ENCODE data around the gene RNF4.

RNF4 gene

DNA sequence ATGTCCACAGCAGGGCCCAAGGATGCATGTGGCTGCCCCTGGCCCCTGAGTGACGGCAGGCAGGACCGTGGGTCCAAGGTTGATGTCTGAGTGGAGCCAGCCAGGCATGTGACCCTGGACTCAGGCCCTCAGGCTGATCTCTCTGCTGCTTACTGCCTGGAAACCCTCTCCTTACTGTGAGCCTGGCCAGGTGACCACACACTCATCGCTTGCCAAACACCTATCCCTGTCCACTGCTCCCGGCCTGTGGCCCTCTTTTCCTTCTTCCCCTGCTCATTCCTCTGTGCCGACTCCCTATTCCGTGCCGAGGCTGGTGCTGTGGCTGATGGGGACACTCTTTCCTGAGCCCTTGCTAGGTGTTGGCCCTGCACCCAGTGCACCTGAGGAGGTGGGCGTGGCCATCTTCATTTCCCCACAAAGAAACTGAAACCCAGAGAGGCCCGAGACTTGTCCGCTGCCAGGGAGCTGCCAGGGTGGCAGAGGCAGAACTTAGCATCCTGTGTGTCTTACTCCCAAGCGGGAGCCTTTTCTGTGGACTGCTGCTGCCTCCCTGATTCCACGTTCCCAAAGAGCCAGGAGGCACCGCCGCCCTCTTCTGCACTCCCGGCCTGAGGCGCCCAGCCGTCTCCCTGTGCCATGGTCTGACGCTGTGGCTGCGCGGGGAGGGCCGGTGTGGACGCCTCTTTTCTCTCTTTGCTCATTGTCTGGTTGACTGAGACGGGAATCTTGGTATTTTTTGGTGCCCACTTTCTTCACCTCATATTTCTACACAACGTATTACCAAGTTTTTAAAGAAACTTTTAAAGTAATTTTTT, 11.2 kb upstream of the RNF4 start:
- no peaks in the 10 kb centered on the region for H3K9me2 ChIP-seq (ENCODE audit: low read depth, low read length)
- H3K27me3 ChIP-seq (ENCODE audit: insufficient read depth, low read length) = no peaks in the 10 kb centered on the region
- H3K4me3 ChIP-seq (ENCODE audit: low read depth, low read length, poor library complexity, severe bottlenecking) = no peak overlapping the region
- H3K4me1 ChIP-seq (ENCODE audit: insufficient read depth, low read length, severe bottlenecking) = peaks cover 5% of the 10 kb centered on the region
- H3K9me3 ChIP-seq (ENCODE audit: low read length) = no peaks in the 10 kb centered on the region
- no peaks in the 10 kb centered on the region for H4K20me1 ChIP-seq (ENCODE audit: insufficient read depth, low read length)
- H3K27ac ChIP-seq (ENCODE audit: low read depth, low read length, poor library complexity, severe bottlenecking) = no peak overlapping the region
- H3K4me2 ChIP-seq (ENCODE audit: low read length) = no peak overlapping the region
- no peak overlapping the region for H3K9ac ChIP-seq (ENCODE audit: low read length)
- TF ChIP-seq EZH2 (IDR thresholded peaks at IDR 0.05; ENCODE audit: borderline replicate concordance, low read length) = no peak
- TF ChIP-seq, protein P1, sequence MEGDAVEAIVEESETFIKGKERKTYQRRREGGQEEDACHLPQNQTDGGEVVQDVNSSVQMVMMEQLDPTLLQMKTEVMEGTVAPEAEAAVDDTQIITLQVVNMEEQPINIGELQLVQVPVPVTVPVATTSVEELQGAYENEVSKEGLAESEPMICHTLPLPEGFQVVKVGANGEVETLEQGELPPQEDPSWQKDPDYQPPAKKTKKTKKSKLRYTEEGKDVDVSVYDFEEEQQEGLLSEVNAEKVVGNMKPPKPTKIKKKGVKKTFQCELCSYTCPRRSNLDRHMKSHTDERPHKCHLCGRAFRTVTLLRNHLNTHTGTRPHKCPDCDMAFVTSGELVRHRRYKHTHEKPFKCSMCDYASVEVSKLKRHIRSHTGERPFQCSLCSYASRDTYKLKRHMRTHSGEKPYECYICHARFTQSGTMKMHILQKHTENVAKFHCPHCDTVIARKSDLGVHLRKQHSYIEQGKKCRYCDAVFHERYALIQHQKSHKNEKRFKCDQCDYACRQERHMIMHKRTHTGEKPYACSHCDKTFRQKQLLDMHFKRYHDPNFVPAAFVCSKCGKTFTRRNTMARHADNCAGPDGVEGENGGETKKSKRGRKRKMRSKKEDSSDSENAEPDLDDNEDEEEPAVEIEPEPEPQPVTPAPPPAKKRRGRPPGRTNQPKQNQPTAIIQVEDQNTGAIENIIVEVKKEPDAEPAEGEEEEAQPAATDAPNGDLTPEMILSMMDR (IDR thresholded peaks at IDR 0.05; ENCODE audit: low read length) = no peak
- no peaks in the 10 kb centered on the region for H3K36me3 ChIP-seq (ENCODE audit: insufficient read depth, low read length)
- H2AFZ ChIP-seq (ENCODE audit: low read length) = no peak overlapping the region
- H3F3A ChIP-seq (ENCODE audit: insufficient read depth, low read length) = no peaks in the 10 kb centered on the region
- H3K79me2 ChIP-seq (ENCODE audit: insufficient read depth, low read length) = no peaks in the 10 kb centered on the region

DNA sequence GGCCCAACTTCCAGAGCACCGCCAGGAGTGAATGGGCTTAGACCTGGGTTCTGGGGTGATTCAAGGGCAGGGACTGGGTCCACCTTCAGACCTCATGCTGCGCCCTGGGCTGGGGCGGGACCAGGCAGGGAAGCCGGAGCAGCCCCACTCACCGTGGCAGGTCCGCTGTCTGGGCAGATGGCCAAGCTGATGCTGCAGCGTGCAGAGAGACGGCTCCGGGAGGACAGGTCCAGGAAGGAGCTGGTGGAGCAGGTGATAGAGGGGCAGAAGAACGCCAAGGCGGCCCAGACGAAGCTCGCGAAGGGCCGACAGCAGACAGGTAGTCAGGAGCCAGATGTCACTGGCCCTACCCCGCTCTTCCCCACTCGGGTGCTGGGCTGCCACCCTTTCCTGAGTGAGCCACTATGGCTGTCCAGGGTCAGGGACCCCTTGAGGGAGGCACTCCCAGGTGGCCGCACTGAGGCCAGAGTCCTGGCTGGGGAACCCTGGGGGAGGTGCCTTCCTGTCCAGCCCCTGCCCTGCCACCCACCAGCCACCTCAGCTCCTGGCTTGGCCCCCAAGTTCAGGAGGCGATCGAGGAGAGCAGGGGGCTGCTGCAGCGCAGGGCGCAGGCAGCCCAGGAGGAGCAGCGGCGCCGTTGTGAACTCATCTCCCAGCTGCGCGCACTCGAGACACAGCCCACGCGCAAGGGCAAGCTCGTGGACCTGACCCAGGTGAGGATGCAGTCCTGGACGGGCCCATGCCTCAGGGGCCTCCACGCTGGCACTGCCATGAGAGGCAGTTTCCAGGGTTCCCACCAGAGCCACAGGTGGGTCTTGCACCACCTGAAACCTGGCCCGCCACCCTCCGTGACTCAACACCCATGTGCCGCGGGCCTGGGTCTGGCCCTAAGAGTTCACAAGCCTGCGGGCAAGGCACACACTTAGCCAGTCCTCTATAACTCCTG, 10.1 kb upstream of the RNF4 start:
- no peak overlapping the region for H3K4me2 ChIP-seq (ENCODE audit: low read length)
- H3K9me2 ChIP-seq (ENCODE audit: low read depth, low read length) = no peaks in the 10 kb centered on the region
- H2AFZ ChIP-seq (ENCODE audit: low read length) = no peak overlapping the region
- TF ChIP-seq EZH2 (IDR thresholded peaks at IDR 0.05; ENCODE audit: borderline replicate concordance, low read length) = no peak
- no peak overlapping the region for H3K27ac ChIP-seq (ENCODE audit: low read depth, low read length, poor library complexity, severe bottlenecking)
- no peaks in the 10 kb centered on the region for H3F3A ChIP-seq (ENCODE audit: insufficient read depth, low read length)
- no peaks in the 10 kb centered on the region for H4K20me1 ChIP-seq (ENCODE audit: insufficient read depth, low read length)
- H3K4me1 ChIP-seq (ENCODE audit: insufficient read depth, low read length, severe bottlenecking) = peaks cover 7% of the 10 kb centered on the region
- no peak overlapping the region for H3K9ac ChIP-seq (ENCODE audit: low read length)
- no peak overlapping the region for H3K4me3 ChIP-seq (ENCODE audit: low read depth, low read length, poor library complexity, severe bottlenecking)
- no peaks in the 10 kb centered on the region for H3K27me3 ChIP-seq (ENCODE audit: insufficient read depth, low read length)
- H3K79me2 ChIP-seq (ENCODE audit: insufficient read depth, low read length) = no peaks in the 10 kb centered on the region
- no peaks in the 10 kb centered on the region for H3K36me3 ChIP-seq (ENCODE audit: insufficient read depth, low read length)
- no peaks in the 10 kb centered on the region for H3K9me3 ChIP-seq (ENCODE audit: low read length)

DNA sequence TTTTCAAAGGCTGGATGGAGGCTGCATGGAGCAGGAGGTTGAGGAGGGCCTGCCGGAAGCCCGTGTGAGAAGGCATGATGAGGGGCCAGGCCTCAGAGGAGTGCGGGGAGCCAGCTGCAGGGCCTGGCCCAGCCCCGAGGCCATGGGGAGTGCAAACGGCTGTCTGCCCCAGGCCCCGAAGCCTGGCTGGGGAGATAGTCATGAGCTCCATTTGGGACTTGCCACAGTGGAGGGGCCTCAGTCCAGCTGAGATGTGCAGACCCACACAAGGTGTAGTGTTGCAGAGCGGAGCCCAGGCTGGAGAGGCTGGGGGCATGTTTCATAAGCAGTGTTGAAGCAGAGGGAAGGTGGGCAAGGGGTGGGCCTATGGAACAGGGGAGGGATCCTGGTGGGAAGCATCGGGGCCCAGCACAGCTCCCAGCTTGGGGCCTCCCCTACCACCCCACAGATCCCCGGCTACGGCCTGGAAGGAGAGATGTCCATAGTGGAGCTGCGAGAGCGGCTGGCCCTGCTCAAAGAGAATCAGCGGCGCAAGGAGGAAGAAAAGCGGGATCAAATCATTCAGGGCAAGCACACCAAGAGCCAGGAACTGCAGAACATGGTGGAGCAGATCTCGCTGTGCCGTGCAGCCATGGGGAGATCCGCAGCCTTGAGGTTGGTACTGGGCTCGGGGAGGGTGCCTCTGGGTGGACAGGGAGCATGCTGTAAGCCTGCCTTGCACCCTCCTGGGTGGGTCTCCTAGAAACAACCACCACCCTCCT, 9.1 kb upstream of the RNF4 start:
- no peak for TF ChIP-seq EZH2 (IDR thresholded peaks at IDR 0.05; ENCODE audit: borderline replicate concordance, low read length)
- TF ChIP-seq, protein P1 (IDR thresholded peaks at IDR 0.05; ENCODE audit: low read length) = no peak
- no peaks in the 10 kb centered on the region for H3K79me2 ChIP-seq (ENCODE audit: insufficient read depth, low read length)
- H3K9me3 ChIP-seq (ENCODE audit: low read length) = no peaks in the 10 kb centered on the region
- no peaks in the 10 kb centered on the region for H3K36me3 ChIP-seq (ENCODE audit: insufficient read depth, low read length)
- H3K4me3 ChIP-seq (ENCODE audit: low read depth, low read length, poor library complexity, severe bottlenecking) = no peak overlapping the region
- no peaks in the 10 kb centered on the region for H3K9me2 ChIP-seq (ENCODE audit: low read depth, low read length)
- H2AFZ ChIP-seq (ENCODE audit: low read length) = no peak overlapping the region
- no peaks in the 10 kb centered on the region for H4K20me1 ChIP-seq (ENCODE audit: insufficient read depth, low read length)
- H3K27ac ChIP-seq (ENCODE audit: low read depth, low read length, poor library complexity, severe bottlenecking) = no peak overlapping the region
- H3K9ac ChIP-seq (ENCODE audit: low read length) = no peak overlapping the region
- no peaks in the 10 kb centered on the region for H3K27me3 ChIP-seq (ENCODE audit: insufficient read depth, low read length)
- peaks cover 7% of the 10 kb centered on the region for H3K4me1 ChIP-seq (ENCODE audit: insufficient read depth, low read length, severe bottlenecking)
- H3F3A ChIP-seq (ENCODE audit: insufficient read depth, low read length) = no peaks in the 10 kb centered on the region
- H3K4me2 ChIP-seq (ENCODE audit: low read length) = no peak overlapping the region
